ENCODE measurements around the gene EPHB2. TPM values are rescaled to one million over a fixed set of nuclear protein-coding genes. Genes with fewer than 3 reads are reported as not detected.

The EPHB2 gene
- total and polyA plus RNA-seq, 2 of the 13 experiments (the other 11 are each of a cell fraction or from before 2014, with no cell fraction given), result 0.03 to 0.11 TPM

GRCh38 chr1:22793647-22794046 lies 83.0 kb downstream of the EPHB2 start:
- H3K9ac ChIP-seq (ENCODE audit: insufficient read depth, low read depth, low read length), result no peak overlapping the region
- CTCF ChIA-PET (ENCODE audit: low intra/inter-chr PET ratio, low total read pairs), result no interaction called here
- BruUV-seq (replicated peaks), result no TSS peak
- H3K4me3 ChIP-seq (replicated peaks in 1 of 3; ENCODE audit: insufficient read depth in 1 of 3, low read depth in 2 of 3, low read length in 3 of 3), result no peak overlapping the region
- no peak for ATAC-seq
- no peaks in the 10 kb centered on the region for H3K79me2 ChIP-seq (ENCODE audit: insufficient read depth, low read length)
- no peaks in the 10 kb centered on the region for H4K20me1 ChIP-seq (ENCODE audit: insufficient read depth, low read length)
- intact Hi-C loops (cut with micrococcal nuclease; ENCODE audit: unreplicated experiment) (no loop called here), in situ Hi-C loops (cut with HindIII; ENCODE audit: extremely low pct_ligation_motif_present, low pct_unique_long_range_greater_than_20kb) (no loop called here)
- H3K36me3 ChIP-seq (replicated peaks in 1 of 2; ENCODE audit: control insufficient read depth in 1 of 2, insufficient read depth in 2 of 2, low read length in 2 of 2), result no peaks in the 10 kb centered on the region
- no peak for DNase-seq (ENCODE audit: low spot score)
- FAIRE-seq, result no peak
- no peak overlapping the region for H3K27ac ChIP-seq (ENCODE audit: extremely low read length, insufficient read depth, low read length)
- peaks cover 15% of the 10 kb centered on the region for H3K4me1 ChIP-seq (ENCODE audit: insufficient read depth, low read length)
- H3K4me2 ChIP-seq (ENCODE audit: low read depth, low read length), result no peak overlapping the region
- no peaks in the 10 kb centered on the region for H3K9me3 ChIP-seq (ENCODE audit: low read length)
- TF ChIP-seq MATR3 (CRISPR knock-in tag; IDR thresholded peaks at IDR 0.05), result no peak
- no peak for TF ChIP-seq TBP (CRISPR knock-in tag; IDR thresholded peaks at IDR 0.05)
- TF ChIP-seq, protein P1, sequence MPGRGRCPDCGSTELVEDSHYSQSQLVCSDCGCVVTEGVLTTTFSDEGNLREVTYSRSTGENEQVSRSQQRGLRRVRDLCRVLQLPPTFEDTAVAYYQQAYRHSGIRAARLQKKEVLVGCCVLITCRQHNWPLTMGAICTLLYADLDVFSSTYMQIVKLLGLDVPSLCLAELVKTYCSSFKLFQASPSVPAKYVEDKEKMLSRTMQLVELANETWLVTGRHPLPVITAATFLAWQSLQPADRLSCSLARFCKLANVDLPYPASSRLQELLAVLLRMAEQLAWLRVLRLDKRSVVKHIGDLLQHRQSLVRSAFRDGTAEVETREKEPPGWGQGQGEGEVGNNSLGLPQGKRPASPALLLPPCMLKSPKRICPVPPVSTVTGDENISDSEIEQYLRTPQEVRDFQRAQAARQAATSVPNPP (CRISPR knock-in tag; IDR thresholded peaks at IDR 0.05), result no peak
- TF ChIP-seq IRF1 (CRISPR knock-in tag; IDR thresholded peaks at IDR 0.05; ENCODE audit: low read depth), result no peak
- TF ChIP-seq USF2 (IDR thresholded peaks at IDR 0.05; ENCODE audit: low read depth, low read length), result no peak
- TF ChIP-seq USF2 (CRISPR knock-in tag; IDR thresholded peaks at IDR 0.05; ENCODE audit: borderline replicate concordance), result no peak
- TF ChIP-seq ZNF83 (CRISPR knock-in tag; IDR thresholded peaks at IDR 0.05; ENCODE audit: borderline replicate concordance), result no peak
- no peak for TF ChIP-seq KAT8 (CRISPR knock-in tag; IDR thresholded peaks at IDR 0.05)
- WGBS (ENCODE audit: low lambda C conversion rate), result no CpG with 5 or more reads among the region's 3 CpGs
- peaks cover 1 to 14% of the 10 kb centered on the region in 2 experiments; a peak in 3 of 5 replicates for H3K27me3 ChIP-seq (ENCODE audit: control insufficient read depth in 1 of 2, insufficient read depth in 2 of 2, low read length in 2 of 2)
- POLR2A ChIA-PET, result no interaction called here
- no peak overlapping the region for H2AFZ ChIP-seq (ENCODE audit: low read length)

All from HepG2 (cell line).